HCEC 1CT (cell line): ENCODE data around the gene IFITM2.
"Not testable (repeated sequence)": the region's sequence is repeated elsewhere in the genome, so short reads cannot be mapped to it uniquely, and the experiment has no call there.

Source experiments
- DNase-seq: peaks from one replicate; pipeline ENCODE4 v3.0.0-alpha.2; 2017

Gene IFITM2

GRCh38 chr11:282171-282570 is 25.4 kb upstream of the IFITM2 start:
- no peak for DNase-seq

GRCh38 chr11:282630-283360 is 24.8 kb upstream of the IFITM2 start:
- DNase-seq: no peak

- DNase-seq: no peak
These were observed 24.1 kb upstream of the IFITM2 start for GRCh38 chr11:283405-284104.

GRCh38 chr11:284105-285020 is 23.3 kb upstream of the IFITM2 start:
- DNase-seq: no peak

GRCh38 chr11:285021-285893 is 22.4 kb upstream of the IFITM2 start:
- no peak for DNase-seq

- no peak for DNase-seq
These were observed 21.8 kb upstream of the IFITM2 start for GRCh38 chr11:285894-286220.

GRCh38 chr11:286977-287820 is 20.4 kb upstream of the IFITM2 start:
- not testable (repeated sequence) for DNase-seq

GRCh38 chr11:287821-288477 is 19.7 kb upstream of the IFITM2 start:
- no peak for DNase-seq

- peak; percentile 34 for DNase-seq
These were observed 18.9 kb upstream of the IFITM2 start, which contains the start of gene PGGHG for GRCh38 chr11:288478-289397. PGGHG (plus strand) TSS chr11:289126; CDS start chr11:289817, 691 bp downstream.

- DNase-seq: no peak
These were observed 18.3 kb upstream of the IFITM2 start for GRCh38 chr11:289398-289711.

- DNase-seq: no peak
These were observed 17.6 kb upstream of the IFITM2 start for GRCh38 chr11:289712-290620.

GRCh38 chr11:290621-291231 is 16.9 kb upstream of the IFITM2 start:
- DNase-seq: no peak

GRCh38 chr11:291281-292210 is 16.1 kb upstream of the IFITM2 start:
- no peak for DNase-seq

GRCh38 chr11:292211-293121 is 15.2 kb upstream of the IFITM2 start:
- no peak for DNase-seq

GRCh38 chr11:293271-293851 is 14.3 kb upstream of the IFITM2 start:
- DNase-seq: no peak
